ENCODE measurements around the gene GPR162.

- no peak for TF ChIP-seq POLR2AphosphoS5 (IDR thresholded peaks at IDR 0.05; ENCODE audit: low read depth, low read length)
- TF ChIP-seq POLR2A (IDR thresholded peaks at IDR 0.05; ENCODE audit: low read depth, low read length): no peak
Observed at GRCh38 chr12:6813363-6813762, 8.3 kb upstream of the GPR162 start.
